ENCODE results near the gene GOPC.
"Not testable (repeated sequence)": the region's sequence is repeated elsewhere in the genome, so short reads cannot be mapped to it uniquely, and the experiment has no call there.

Gene GOPC

DNA sequence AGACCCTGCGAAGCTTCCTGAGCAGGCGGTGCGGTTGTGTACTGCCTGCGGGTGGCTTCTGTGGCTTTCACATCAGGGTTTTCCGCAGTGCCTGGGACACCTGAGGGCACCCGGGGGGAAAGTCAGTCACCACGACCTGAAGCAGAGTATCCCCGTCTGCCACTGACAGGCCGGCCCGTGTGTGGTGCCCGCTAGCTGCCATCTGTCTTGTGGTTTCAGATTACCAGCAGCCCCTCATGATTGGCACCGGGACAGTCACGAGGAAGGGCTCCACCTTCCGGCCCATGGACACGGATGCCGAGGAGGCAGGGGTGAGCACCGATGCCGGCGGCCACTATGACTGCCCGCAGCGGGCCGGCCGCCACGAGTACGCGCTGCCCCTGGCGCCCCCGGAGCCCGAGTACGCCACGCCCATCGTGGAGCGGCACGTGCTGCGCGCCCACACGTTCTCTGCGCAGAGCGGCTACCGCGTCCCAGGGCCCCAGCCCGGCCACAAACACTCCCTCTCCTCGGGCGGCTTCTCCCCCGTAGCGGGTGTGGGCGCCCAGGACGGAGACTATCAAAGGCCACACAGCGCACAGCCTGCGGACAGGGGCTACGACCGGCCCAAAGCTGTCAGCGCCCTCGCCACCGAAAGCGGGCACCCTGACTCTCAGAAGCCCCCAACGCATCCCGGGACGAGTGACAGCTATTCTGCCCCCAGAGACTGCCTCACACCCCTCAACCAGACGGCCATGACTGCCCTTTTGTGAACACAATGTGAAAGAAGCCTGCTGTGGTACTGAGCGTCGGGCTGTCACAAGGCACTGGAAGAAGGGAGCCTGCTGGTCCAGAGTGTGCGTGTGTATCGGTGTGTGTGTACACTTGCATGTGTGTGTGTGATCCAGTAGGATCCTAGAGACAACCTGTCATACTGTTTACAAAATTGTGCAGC, 54.4 kb downstream of the GOPC start:
- DNase-seq, result no peak

GRCh38 chr6:117546674-117547073, 55.6 kb downstream of the GOPC start:
- DNase-seq, result no peak

GRCh38 chr6:117545161-117545595, 57.1 kb downstream of the GOPC start:
- DNase-seq, result no peak

- no peak for DNase-seq
Observed at GRCh38 chr6:117544716-117545115, 57.6 kb downstream of the GOPC start.

GRCh38 chr6:117542493-117542892, 59.8 kb downstream of the GOPC start:
- no peak for DNase-seq

DNA sequence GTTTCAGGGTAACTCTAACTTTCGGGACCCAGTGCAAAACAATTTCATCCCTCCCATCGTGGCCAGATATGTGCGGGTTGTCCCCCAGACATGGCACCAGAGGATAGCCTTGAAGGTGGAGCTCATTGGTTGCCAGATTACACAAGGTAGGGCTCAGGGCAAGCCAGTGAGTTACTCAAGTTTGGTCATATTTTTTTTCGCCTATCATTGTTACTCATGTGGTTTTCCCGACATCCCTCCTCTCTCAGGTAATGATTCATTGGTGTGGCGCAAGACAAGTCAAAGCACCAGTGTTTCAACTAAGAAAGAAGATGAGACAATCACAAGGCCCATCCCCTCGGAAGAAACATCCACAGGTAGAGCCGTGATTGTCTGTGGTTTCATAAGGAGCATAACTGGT, 61.6 kb downstream of the GOPC start:
- DNase-seq, result no peak

DNA sequence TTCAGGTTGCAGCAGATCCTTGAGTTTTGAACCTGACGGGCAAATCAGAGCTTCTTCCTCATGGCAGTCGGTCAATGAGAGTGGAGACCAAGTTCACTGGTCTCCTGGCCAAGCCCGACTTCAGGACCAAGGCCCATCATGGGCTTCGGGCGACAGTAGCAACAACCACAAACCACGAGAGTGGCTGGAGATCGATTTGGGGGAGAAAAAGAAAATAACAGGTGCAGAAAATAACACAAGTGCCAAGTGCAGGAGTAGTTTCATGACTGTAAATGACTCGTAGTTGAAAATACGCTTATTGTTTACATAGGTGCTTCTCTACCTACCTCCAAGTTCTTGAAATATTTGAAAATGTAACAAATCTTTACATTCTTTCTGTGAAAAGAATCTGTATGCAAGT, 63.7 kb downstream of the GOPC start:
- DNase-seq, result no peak

DNA sequence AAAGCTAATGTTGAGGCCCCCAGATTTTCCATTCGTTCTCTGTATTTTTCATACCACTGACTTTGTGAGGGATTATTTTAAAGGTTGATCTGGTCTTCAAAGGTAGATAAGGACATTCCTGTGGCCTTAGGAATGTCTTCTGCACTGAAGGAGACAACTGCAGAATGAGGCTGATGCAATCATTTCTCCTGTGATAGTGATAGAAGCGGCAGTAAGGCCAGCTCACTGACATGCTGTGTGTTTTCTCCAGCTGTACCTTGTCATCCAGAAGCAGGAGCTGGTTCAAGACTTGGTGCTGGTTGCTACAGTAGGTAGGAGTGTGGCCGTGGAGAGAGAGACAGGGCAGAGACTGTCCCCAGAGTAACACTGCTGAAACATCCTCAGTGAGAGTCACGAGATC, 66.0 kb downstream of the GOPC start:
- no peak for DNase-seq

GRCh38 chr6:117534974-117535373, 67.3 kb downstream of the GOPC start:
- no peak for DNase-seq

GRCh38 chr6:117533775-117534174, 68.5 kb downstream of the GOPC start:
- no peak for DNase-seq

GRCh38 chr6:117531809-117532725, 70.2 kb downstream of the GOPC start:
- no peak for DNase-seq

GRCh38 chr6:117531346-117531745, 71.0 kb downstream of the GOPC start:
- no peak for DNase-seq

- DNase-seq, result no peak
Observed at GRCh38 chr6:117530467-117531242, 71.7 kb downstream of the GOPC start.

GRCh38 chr6:117525607-117526006, 76.7 kb downstream of the GOPC start:
- no peak for DNase-seq

GRCh38 chr6:117521791-117522502, 80.4 kb downstream of the GOPC start:
- no peak for DNase-seq

- DNase-seq, result no peak
Observed at GRCh38 chr6:117520603-117521395, 81.5 kb downstream of the GOPC start.

DNA sequence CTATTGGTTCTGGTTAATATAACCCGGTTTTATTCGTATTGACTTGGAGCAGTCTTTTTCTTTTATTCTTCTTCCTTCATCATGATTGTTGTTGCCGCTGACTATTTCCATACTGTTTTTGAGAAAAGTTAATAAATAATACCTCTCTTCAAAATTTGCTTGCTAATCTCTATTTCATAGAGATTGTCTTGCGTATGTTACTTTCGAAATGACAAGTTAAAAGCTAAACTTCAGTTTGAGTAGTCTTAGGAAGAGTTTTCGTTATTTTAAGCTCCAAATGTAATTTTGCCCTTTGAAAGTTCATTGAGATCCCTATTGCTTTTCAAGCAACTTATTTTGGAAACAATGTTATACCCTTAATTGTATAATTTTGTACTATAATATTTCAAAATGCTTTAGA, 83.4 kb downstream of the GOPC start:
- no peak for DNase-seq

- not testable (repeated sequence) for DNase-seq
Observed at GRCh38 chr6:117517995-117518394, 84.3 kb downstream of the GOPC start.

GRCh38 chr6:117515326-117515725, 87.0 kb downstream of the GOPC start:
- DNase-seq, result no peak

DNA sequence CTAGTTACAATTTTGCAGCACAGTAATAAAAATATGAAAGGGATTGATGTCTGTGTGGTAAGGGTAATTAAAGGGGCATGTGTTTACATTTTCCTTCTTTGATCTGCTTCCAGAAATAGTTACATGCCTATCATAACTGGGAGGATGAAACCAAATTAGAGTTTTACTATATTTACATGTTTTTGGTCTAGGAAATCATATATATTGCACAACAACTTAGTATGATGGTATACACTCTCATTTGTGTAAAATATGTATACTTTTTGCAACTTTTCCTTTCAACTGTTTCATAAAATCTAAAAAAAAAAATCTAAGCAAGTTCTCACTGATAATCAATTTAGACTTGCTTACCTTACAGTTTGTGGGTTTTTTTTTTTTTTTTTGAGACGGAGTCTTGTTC, 87.7 kb downstream of the GOPC start:
- DNase-seq, result no peak

GRCh38 chr6:117513778-117514365, 88.4 kb downstream of the GOPC start:
- DNase-seq, result no peak

Measured in activated CD4-positive, alpha-beta T cell treated with anti-CD3 and anti-CD28 coated beads for 1 hour (primary cell).